Thymus (tissue), 14 donors: ENCODE data around the gene YDJC. TPM values are rescaled to one million over a fixed set of nuclear protein-coding genes. Genes with fewer than 3 reads are reported as not detected.
"Not testable (repeated sequence)": the region's sequence is repeated elsewhere in the genome, so short reads cannot be mapped to it uniquely, and the experiment has no call there.

ENCODE experiments used
- DNase-seq, 9 donors: peaks; one replicate each; pipeline ENCODE4 v3.0.0-alpha.2; 2013; ENCODE audit warnings: low spot score in 9 of 9, low read depth in 6 of 9, missing footprints in 1 of 9
- H3K27ac ChIP-seq, 2 donors: one replicate each; pipeline ENCODE4 v1.5.1; 2013; ENCODE audit warnings: control low read depth in 1 of 2, low read depth in 1 of 2, low read length in 1 of 2, mild to moderate bottlenecking in 1 of 2, moderate library complexity in 1 of 2
- H3K27me3 ChIP-seq, 2 donors: one replicate each; pipeline ENCODE4 v1.5.1; 2013; ENCODE audit warnings: low read length in 1 of 2; ENCODE audit not compliant: control insufficient read depth in 2 of 2, insufficient read depth in 1 of 2
- H3K36me3 ChIP-seq, 2 donors: one replicate each; pipeline ENCODE4 v1.5.1; 2013; ENCODE audit warnings: low read length in 1 of 2, mild to moderate bottlenecking in 1 of 2, moderate library complexity in 1 of 2; ENCODE audit not compliant: control insufficient read depth in 2 of 2, insufficient read depth in 2 of 2
- H3K4me1 ChIP-seq, 2 donors: one replicate each; pipeline ENCODE4 v1.5.1; 2013; ENCODE audit warnings: low read length in 2 of 2; ENCODE audit not compliant: control insufficient read depth in 2 of 2, insufficient read depth in 2 of 2
- H3K4me3 ChIP-seq, 2 donors: one replicate each; pipeline ENCODE4 v1.5.1; 2013; ENCODE audit warnings: low read length in 2 of 2, control low read depth in 1 of 2, mild to moderate bottlenecking in 1 of 2
- H3K9me3 ChIP-seq, 2 donors: one replicate each; pipeline ENCODE4 v1.5.1; 2013; ENCODE audit warnings: low read length in 1 of 2, mild to moderate bottlenecking in 1 of 2; ENCODE audit not compliant: control insufficient read depth in 2 of 2, insufficient read depth in 1 of 2
- WGBS: extraction: QIAGEN DNeasy Blood & Tissue Kit; methylation state at CpG from one replicate; pipeline ENCODE4 v1.1.7; 2013; 5-methylcytosine and 5-hydroxymethylcytosine counted together
- long read RNA-seq, 10 donors: transcript quantifications; one replicate each; lab custom pipeline, GENCODE V29; 2026
- polyA plus RNA-seq: library from polyadenylated mRNA; stranded (reverse); fragments of 200-250 nt; gene quantifications from one replicate; pipeline ENCODE4 v1.2.3, GENCODE V29; 2013
- total RNA-seq: library from RNA; stranded (reverse); fragments of 120-200 nt; gene quantifications from one replicate; pipeline ENCODE4 v1.2.4, GENCODE V29; 2013
- donor health status: healthy.

The YDJC gene, protein sequence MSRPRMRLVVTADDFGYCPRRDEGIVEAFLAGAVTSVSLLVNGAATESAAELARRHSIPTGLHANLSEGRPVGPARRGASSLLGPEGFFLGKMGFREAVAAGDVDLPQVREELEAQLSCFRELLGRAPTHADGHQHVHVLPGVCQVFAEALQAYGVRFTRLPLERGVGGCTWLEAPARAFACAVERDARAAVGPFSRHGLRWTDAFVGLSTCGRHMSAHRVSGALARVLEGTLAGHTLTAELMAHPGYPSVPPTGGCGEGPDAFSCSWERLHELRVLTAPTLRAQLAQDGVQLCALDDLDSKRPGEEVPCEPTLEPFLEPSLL
- 24.2 TPM for total RNA-seq
- 32.3 TPM for polyA plus RNA-seq
- long read RNA-seq, donor 1, partial matches to known transcripts = 0 of 2 reads
- long read RNA-seq, donor 1, other reads (novel, unspliced or antisense) = 0 of 2 reads
- long read RNA-seq, donor 2, transcript YDJC-206 (4 exons, 1,494 nt) = minor isoform, 7 of 26 reads
- long read RNA-seq, donor 2, transcript YDJC-201 (5 exons, 1,351 nt) = major isoform, 11 of 26 reads
- long read RNA-seq, donor 2, transcript YDJC-203 (5 exons, 1,410 nt) = minor isoform, 5 of 26 reads
- long read RNA-seq, donor 2, partial matches to known transcripts = 0 of 26 reads
- long read RNA-seq, donor 2, other reads (novel, unspliced or antisense) = 0 of 26 reads
- long read RNA-seq, donor 3, transcript YDJC-201 (5 exons, 1,351 nt) = major isoform, 12 of 23 reads
- long read RNA-seq, donor 3, partial matches to known transcripts = 0 of 23 reads
- long read RNA-seq, donor 3, other reads (novel, unspliced or antisense) = 0 of 23 reads
- long read RNA-seq, donor 4, partial matches to known transcripts = 0 of 7 reads
- long read RNA-seq, donor 4, other reads (novel, unspliced or antisense) = 0 of 7 reads
- long read RNA-seq, donor 5, transcript YDJC-201 (5 exons, 1,351 nt) = major isoform, 6 of 16 reads
- long read RNA-seq, donor 5, partial matches to known transcripts = 0 of 16 reads
- long read RNA-seq, donor 5, other reads (novel, unspliced or antisense) = 0 of 16 reads
- long read RNA-seq, donor 6, transcript YDJC-206 (4 exons, 1,494 nt) = major isoform, 5 of 12 reads
- long read RNA-seq, donor 6, partial matches to known transcripts = 0 of 12 reads
- long read RNA-seq, donor 6, other reads (novel, unspliced or antisense) = 0 of 12 reads
- long read RNA-seq, donor 7, transcript YDJC-201 (5 exons, 1,351 nt) = major isoform, 5 of 8 reads
- long read RNA-seq, donor 7, partial matches to known transcripts = 0 of 8 reads
- long read RNA-seq, donor 7, other reads (novel, unspliced or antisense) = 0 of 8 reads
- long read RNA-seq, donor 8, partial matches to known transcripts = 0 of 9 reads
- long read RNA-seq, donor 8, other reads (novel, unspliced or antisense) = 0 of 9 reads
- long read RNA-seq, donor 9, partial matches to known transcripts = 0 of 8 reads
- long read RNA-seq, donor 9, other reads (novel, unspliced or antisense) = 0 of 8 reads
- long read RNA-seq, donor 10, partial matches to known transcripts = 0 of 7 reads
- long read RNA-seq, donor 10, other reads (novel, unspliced or antisense) = 0 of 7 reads

DNA sequence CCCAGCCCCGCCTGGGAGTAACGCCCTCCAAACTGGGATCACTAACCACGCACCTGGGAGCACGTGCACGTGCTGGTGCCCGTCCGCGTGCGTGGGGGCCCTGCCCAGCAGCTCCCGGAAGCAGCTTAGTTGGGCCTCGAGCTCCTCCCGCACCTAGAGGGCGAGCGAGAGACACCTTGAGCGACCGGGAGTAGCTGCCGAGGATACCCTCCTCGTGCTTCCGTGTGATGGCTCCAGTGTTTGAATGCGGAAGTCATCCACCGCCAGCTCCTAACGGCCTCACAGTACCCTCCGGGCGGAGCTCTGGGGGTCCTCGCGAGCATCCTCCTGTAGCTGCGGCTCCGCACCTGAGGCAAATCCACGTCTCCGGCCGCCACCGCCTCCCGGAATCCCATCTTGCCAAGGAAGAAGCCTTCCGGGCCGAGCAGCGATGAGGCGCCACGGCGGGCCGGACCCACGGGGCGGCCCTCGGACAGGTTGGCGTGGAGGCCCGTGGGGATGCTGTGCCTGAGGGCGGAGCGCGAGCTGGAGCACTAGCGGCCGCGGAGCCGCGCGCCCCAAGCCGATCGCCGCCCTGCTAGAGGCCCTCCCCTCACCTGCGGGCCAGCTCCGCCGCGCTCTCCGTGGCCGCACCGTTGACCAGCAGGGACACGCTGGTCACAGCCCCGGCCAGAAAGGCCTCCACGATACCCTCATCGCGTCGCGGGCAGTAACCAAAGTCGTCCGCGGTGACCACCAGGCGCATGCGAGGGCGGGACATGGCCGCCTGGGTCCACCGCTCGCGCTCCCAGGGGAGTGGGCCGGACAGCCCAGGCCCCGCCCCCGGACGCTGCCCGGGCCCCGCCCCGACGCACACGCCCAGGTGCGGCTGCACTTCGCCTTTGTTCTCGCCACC, at the start of gene YDJC:
Gene YDJC (minus strand): TSS at position 768 of the 895 bp plus-strand sequence. CDS start 8 bp downstream, at position 760.
- Histone ChIP-seq H3K27me3 (no peaks in the 10 kb centered on the region), H3K4me3 (peak within 1 kb of the TSS; percentile 92 to 98), H3K4me1 (peaks cover 11 to 22% of the 10 kb centered on the region in 2 donors), H3K27ac (peak within 1 kb of the TSS; percentile 89 to 92), H3K36me3 (peaks cover 17 to 32% of the 10 kb centered on the region in 2 donors), H3K9me3 (peaks cover 0 to 9% of the 10 kb centered on the region in 2 donors)
- peak; percentile 83 to 97 (median 90) for DNase-seq
- under 1% methylated on average over 93 of the region's 93 CpGs for WGBS

DNA sequence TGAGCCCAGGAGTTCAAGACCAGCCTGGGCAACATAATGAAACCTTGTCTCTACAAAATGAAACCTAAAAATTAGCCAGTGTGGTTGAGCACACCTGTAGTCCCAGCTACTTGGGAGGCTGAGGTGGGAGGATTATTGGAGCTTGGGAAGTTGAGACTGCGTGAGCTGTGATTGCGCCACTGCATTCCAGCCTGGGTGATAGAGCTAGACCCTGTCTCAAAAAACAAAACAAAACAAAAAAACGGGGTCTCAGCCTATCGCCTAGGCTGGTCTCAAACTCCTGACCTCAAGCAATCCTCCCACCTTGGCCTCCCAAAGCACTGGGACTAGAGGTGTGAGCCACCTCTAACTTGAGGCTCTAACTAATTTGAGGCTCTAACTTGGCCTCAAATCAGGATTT, 49.6 kb upstream of the YDJC start:
- Histone ChIP-seq H3K27ac (no peak overlapping the region), H3K9me3 (peaks cover 0 to 5% of the 10 kb centered on the region in 2 donors), H3K4me1 (no peaks in the 10 kb centered on the region), H3K36me3 (peaks cover 36 to 57% of the 10 kb centered on the region in 2 donors), H3K27me3 (no peaks in the 10 kb centered on the region), H3K4me3 (no peak overlapping the region)
- WGBS = 98% methylated on average over 4 of the region's 4 CpGs
- DNase-seq = no peak

DNA sequence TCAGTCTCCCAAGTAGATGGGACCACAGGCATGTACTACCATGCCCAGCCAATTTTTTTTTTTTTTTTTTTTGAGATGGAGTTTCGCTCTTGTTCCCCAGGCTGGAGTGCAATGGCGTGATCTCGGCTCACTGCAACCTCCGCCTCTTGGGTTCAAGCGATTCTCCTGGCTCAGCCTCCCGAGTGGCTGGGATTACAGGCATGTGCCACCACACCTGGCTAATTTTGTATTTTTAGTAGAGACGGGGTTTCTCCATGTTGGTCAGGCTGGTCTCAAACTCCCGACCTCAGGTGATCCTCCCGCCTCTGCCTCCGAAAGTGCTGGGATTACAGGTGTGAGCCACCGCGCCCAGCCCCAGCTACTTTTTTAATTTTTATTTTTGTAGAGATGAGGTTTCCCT, 49.0 kb upstream of the YDJC start:
- H3K4me1 ChIP-seq, H3K27me3 ChIP-seq, DNase-seq, H3K4me3 ChIP-seq, H3K9me3 ChIP-seq, H3K27ac ChIP-seq: not testable (repeated sequence)
- H3K36me3 ChIP-seq = peaks cover 39 to 59% of the 10 kb centered on the region in 2 donors
- WGBS = 98% methylated on average over 12 of the region's 12 CpGs

DNA sequence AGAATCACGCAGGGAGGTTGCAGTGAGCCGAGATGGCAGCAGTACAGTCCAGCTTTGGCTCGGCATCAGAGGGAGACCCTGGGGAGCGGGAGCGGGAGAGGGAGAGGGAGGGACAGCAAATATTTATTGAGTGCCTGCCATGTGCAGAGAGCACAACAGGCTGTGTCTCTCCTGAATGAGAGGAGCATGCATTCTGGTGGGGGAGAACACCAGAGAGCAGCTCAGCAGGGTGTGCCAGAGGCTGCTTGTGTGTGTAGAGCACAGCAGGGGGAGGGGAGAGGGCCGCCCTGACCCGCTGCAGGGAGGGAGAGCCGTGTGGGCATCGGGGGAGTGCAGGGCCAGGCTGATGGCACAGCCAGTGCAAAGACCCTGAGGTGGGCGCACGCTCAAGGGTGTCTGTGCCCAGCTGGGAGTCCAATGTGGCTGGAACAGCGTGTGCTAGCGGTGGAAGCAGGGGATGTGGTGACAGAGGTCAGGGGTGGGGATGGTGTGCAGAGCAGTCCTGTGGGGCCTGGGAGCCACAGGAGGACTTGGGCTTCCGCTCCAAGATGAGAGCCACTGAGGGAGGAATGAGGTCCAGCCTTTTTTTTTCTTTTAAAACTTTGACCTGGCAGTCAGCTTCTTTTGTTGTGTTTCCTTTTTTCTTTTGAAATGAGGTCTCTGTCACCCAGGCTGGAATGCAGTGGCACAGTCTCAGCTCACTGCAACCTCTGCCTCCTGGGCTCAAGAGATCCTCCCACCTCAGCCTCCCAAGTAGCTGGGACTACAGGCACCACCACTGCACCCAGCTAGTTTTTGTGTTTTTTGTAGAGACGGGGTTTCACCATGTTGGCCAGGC, 48.0 kb upstream of the YDJC start:
- peaks cover 39 to 59% of the 10 kb centered on the region in 2 donors for H3K36me3 ChIP-seq
- H3K4me1 ChIP-seq = no peaks in the 10 kb centered on the region
- 97% methylated on average over 15 of the region's 15 CpGs for WGBS
- no peak for DNase-seq
- H3K27me3 ChIP-seq = no peaks in the 10 kb centered on the region
- H3K27ac ChIP-seq = no peak overlapping the region
- peaks cover 0 to 5% of the 10 kb centered on the region in 2 donors for H3K9me3 ChIP-seq
- H3K4me3 ChIP-seq = no peak overlapping the region

DNA sequence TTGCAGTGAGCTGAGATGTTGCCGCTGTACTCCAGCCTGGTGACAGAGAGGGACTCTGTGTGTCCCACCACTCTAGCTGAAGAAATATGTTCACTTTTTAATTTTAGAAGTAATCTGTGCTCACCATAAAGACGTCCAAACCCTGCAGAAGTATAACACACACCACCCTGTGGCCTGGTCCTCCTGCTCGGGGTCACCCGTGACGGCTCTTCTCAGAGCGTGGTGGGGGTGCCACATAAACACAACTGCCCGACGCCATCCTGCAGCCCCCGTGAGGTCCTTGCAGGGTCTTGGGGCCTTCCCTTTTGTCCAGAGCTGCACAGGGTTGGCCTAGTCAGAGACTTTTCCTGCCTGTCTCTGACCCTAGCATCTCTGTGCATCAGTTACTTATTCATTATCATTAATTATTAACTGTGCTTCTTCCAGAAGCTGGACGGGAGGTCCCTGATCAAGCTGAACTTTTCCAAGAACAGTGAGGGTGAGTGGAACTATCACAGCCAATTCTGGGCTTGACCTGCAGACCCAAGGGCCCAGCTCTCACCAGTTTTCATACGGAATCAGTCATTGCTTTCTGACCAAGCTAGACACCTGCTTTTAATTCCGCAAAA, 44.9 kb upstream of the YDJC start:
- WGBS = 98% methylated on average over 12 of the region's 12 CpGs

DNA sequence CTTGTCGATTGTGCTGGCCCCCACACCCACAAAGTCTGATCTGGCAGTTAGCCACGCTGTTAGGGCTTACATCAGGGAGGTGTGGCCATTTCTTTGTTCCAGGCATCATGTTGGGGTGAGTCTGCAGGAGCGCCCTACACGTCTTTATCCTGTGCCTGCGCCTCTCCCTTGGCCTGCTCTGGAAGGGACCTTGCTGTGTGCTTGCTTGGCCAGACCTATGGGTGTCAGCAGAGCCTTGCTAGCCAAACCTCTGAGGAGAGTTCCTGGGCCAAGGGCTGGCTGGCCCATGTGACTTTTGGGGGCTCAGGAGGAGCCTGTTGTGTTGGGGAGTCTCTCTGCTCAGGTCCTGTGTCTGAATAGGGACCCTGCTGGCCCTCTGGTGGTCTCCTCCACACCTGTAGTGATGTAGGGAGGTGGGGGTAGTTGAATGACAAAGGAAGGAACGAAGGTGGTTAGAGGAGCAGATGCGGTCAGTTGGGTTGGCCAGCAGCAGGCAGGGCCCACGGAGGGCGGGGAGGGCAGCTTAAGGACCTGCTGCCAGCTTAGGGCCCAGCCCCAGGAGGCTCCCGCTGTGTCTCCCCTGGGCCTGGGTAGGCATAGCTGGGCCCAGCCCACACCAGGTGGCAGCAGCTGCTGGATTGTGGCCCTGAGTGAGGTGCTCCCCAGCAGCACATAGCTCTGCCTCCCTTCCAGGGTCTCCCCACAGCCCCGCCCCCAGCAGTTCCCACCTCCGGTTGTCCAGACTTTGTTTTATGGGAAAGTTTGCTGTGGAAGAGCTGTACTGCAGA, 43.9 kb upstream of the YDJC start:
- H3K4me1 ChIP-seq = no peaks in the 10 kb centered on the region
- 98% methylated on average over 12 of the region's 12 CpGs for WGBS
- DNase-seq = no peak
- H3K36me3 ChIP-seq = peaks cover 58 to 64% of the 10 kb centered on the region in 2 donors
- H3K9me3 ChIP-seq = peaks cover 0 to 5% of the 10 kb centered on the region in 2 donors
- no peaks in the 10 kb centered on the region for H3K27me3 ChIP-seq
- H3K4me3 ChIP-seq = no peak overlapping the region
- no peak overlapping the region for H3K27ac ChIP-seq

More for the DNA sequence above, 44.9 kb upstream of the YDJC start:
- Histone ChIP-seq H3K27ac (no peak overlapping the region), H3K36me3 (peaks cover 54 to 62% of the 10 kb centered on the region in 2 donors), H3K4me1 (no peaks in the 10 kb centered on the region), H3K4me3 (no peak overlapping the region), H3K27me3 (no peaks in the 10 kb centered on the region), H3K9me3 (peaks cover 0 to 5% of the 10 kb centered on the region in 2 donors)
- DNase-seq = no peak
